ENCODE data around the gene GLP2R.

- TF ChIP-seq POLR2A (IDR thresholded peaks at IDR 0.05) (no peak), CTCF (IDR thresholded peaks at IDR 0.05) (no peak)
Measured at GRCh38 chr17:9922012-9922848, 96.5 kb downstream of the GLP2R start.
